H1 (cell line): ENCODE results near the gene EFEMP1. TPM values are rescaled to one million over a fixed set of nuclear protein-coding genes. Genes with fewer than 3 reads are reported as not detected.

Source experiments
- CTCF ChIA-PET: fragments of 300-600 bp; sonication (Branson Sonifier 250); formaldehyde crosslinking; loops from one replicate; lab custom pipeline; 2021; ENCODE audit not compliant: partially characterized antibody; lab: Charles Lee
- POLR2A ChIA-PET: fragments of 300-600 bp; sonication (Branson Sonifier 250); formaldehyde crosslinking; loops from one replicate; lab custom pipeline; 2021; ENCODE audit warnings: inconsistent platforms; ENCODE audit not compliant: partially characterized antibody; lab: Charles Lee
- DNase-seq, 2 experiments: peaks; one replicate each; pipeline versions ENCODE4 v3.0.0 to v3.0.0-alpha.2; 2010 to 2022; ENCODE audit warnings: low spot score in 2 of 2, low read depth in 1 of 2, mixed read lengths in 1 of 2
- FAIRE-seq: peaks from 2 replicates; lab custom pipeline; 2011; peaks lifted over from hg19 to GRCh38; lab: Jason Lieb, UNC
- H2AFZ ChIP-seq: 2 replicates; pipeline ENCODE4 v1.8.1; 2012; ENCODE audit warnings: low read length, inconsistent platforms
- H2AK5ac ChIP-seq: 2 replicates; pipeline ENCODE4 v1.6.1; 2013; ENCODE audit warnings: low read depth, low read length
- H2BK120ac ChIP-seq: replicated peaks from 2 replicates; pipeline ENCODE3; 2013; ENCODE audit warnings: low read depth, low read length, inconsistent platforms
- H2BK12ac ChIP-seq: 2 replicates; pipeline ENCODE4 v1.6.1; 2013; ENCODE audit warnings: low read depth, low read length
- H2BK15ac ChIP-seq: 2 replicates; pipeline ENCODE4 v1.6.1; 2013; ENCODE audit warnings: low read length
- H2BK20ac ChIP-seq: 2 replicates; pipeline ENCODE4 v1.6.1; 2013; ENCODE audit warnings: low read length
- H2BK5ac ChIP-seq: 2 replicates; pipeline ENCODE4 v1.6.1; 2013; ENCODE audit warnings: low read depth, low read length
- H3K14ac ChIP-seq: 2 replicates; pipeline ENCODE4 v1.6.1; 2013; ENCODE audit warnings: inconsistent platforms; ENCODE audit not compliant: insufficient read length
- H3K18ac ChIP-seq: 2 replicates; pipeline ENCODE4 v1.6.1; 2013; ENCODE audit warnings: low read length; ENCODE audit errors: extremely low read depth
- H3K23ac ChIP-seq: 2 replicates; pipeline ENCODE4 v1.6.1; 2013; ENCODE audit warnings: inconsistent platforms; ENCODE audit not compliant: insufficient read length
- H3K23me2 ChIP-seq: 2 replicates; pipeline ENCODE4 v1.6.1; 2013; ENCODE audit warnings: low read depth, low read length
- H3K27ac ChIP-seq: 2 replicates; pipeline ENCODE4 v1.6.1; 2011; ENCODE audit warnings: low read depth, low read length, inconsistent platforms
- H3K27me3 ChIP-seq, 4 experiments: replicated peaks in 1 of 4; 1 replicate in 1 of 4; 2 replicates in 3 of 4; pipeline versions ENCODE4 v1.6.1 to v1.8.1; 2011 to 2013; ENCODE audit warnings: low read length in 3 of 4, mild to moderate bottlenecking in 3 of 4, inconsistent platforms in 2 of 4, mixed read lengths in 2 of 4, moderate library complexity in 1 of 4; ENCODE audit not compliant: control insufficient read depth in 3 of 4, insufficient read depth in 3 of 4; ENCODE audit errors: extremely low read depth in 1 of 4
- H3K36me3 ChIP-seq, 4 experiments: 2 replicates each; pipeline versions ENCODE4 v1.6.1 to v1.8.1; 2011 to 2013; ENCODE audit warnings: mild to moderate bottlenecking in 4 of 4, low read length in 3 of 4, moderate library complexity in 2 of 4, control low read depth in 1 of 4, inconsistent platforms in 1 of 4; ENCODE audit not compliant: insufficient read depth in 4 of 4, control insufficient read depth in 2 of 4
- H3K4ac ChIP-seq: replicated peaks from 2 replicates; pipeline ENCODE3; 2013; ENCODE audit warnings: low read length, low read depth, mixed read lengths, inconsistent platforms; ENCODE audit not compliant: insufficient read length
- H3K4me1 ChIP-seq, 4 experiments: replicated peaks in 1 of 4; 1 replicate in 1 of 4; 2 replicates in 3 of 4; pipeline versions ENCODE4 v1.6.1 to v1.8.1; 2011 to 2013; ENCODE audit warnings: low read length in 3 of 4, inconsistent platforms in 2 of 4, mixed read lengths in 1 of 4; ENCODE audit not compliant: insufficient read depth in 4 of 4, control insufficient read depth in 3 of 4
- H3K4me2 ChIP-seq, 2 experiments: 2 replicates each; pipeline versions ENCODE4 v1.6.1 to v1.8.1; 2011 to 2013; ENCODE audit warnings: low read depth in 2 of 2, low read length in 2 of 2, control low read depth in 1 of 2, inconsistent platforms in 1 of 2, mild to moderate bottlenecking in 1 of 2; ENCODE audit not compliant: insufficient read depth in 1 of 2
- H3K4me3 ChIP-seq, 4 experiments: fragments of 200-600, 300-600 bp in 1 of 4; sonication (generic), shearing (Covaris generic), sonication (Bioruptor Twin) in 1 of 4; 2 replicates each; pipeline versions ENCODE4 v1.5.1 to v1.8.1; 2011 to 2016; ENCODE audit warnings: low read length in 4 of 4, low read depth in 3 of 4, control low read depth in 2 of 4, inconsistent platforms in 2 of 4, mild to moderate bottlenecking in 2 of 4, mixed read lengths in 1 of 4, moderate library complexity in 1 of 4; ENCODE audit not compliant: insufficient read depth in 2 of 4; ENCODE audit errors: extremely low read depth in 1 of 4
- H3K56ac ChIP-seq: replicated peaks from 2 replicates; pipeline ENCODE3; 2013; ENCODE audit warnings: low read depth, mild to moderate bottlenecking, mixed read lengths, low read length, inconsistent platforms; ENCODE audit not compliant: insufficient read length
- H3K79me1 ChIP-seq: 2 replicates; pipeline ENCODE4 v1.6.1; 2013; ENCODE audit warnings: low read depth, low read length, control low read depth
- H3K79me2 ChIP-seq, 2 experiments: 2 replicates each; pipeline versions ENCODE4 v1.6.1 to v1.8.1; 2012 to 2013; ENCODE audit warnings: low read length in 2 of 2, mild to moderate bottlenecking in 2 of 2, inconsistent platforms in 1 of 2; ENCODE audit not compliant: insufficient read depth in 2 of 2, control insufficient read depth in 1 of 2
- H3K9ac ChIP-seq, 4 experiments: replicated peaks in 1 of 4; 1 replicate in 1 of 4; 2 replicates in 3 of 4; pipeline versions ENCODE4 v1.6.1 to v1.8.1; 2011 to 2013; ENCODE audit warnings: low read depth in 3 of 4, low read length in 3 of 4, control low read depth in 2 of 4, mild to moderate bottlenecking in 2 of 4, moderate library complexity in 2 of 4, inconsistent platforms in 1 of 4; ENCODE audit errors: extremely low read depth in 1 of 4
- H3K9me3 ChIP-seq, 2 experiments: 2 replicates each; pipeline versions ENCODE4 v1.6.1 to v1.8.1; 2012 to 2013; ENCODE audit warnings: mild to moderate bottlenecking in 2 of 2, moderate library complexity in 2 of 2, control low read depth in 1 of 2, inconsistent platforms in 1 of 2, low read depth in 1 of 2, low read length in 1 of 2, mixed read lengths in 1 of 2; ENCODE audit not compliant: insufficient read depth in 2 of 2
- H4K20me1 ChIP-seq, 2 experiments: replicated peaks in 1 of 2; 2 replicates each; pipeline versions ENCODE3 to v1.8.1; 2011 to 2013; ENCODE audit warnings: inconsistent platforms in 2 of 2, low read length in 2 of 2, mild to moderate bottlenecking in 1 of 2; ENCODE audit not compliant: insufficient read depth in 2 of 2, control insufficient read depth in 1 of 2
- H4K5ac ChIP-seq: 2 replicates; pipeline ENCODE4 v1.6.1; 2013; ENCODE audit warnings: low read length, low read depth, mixed read lengths, inconsistent platforms; ENCODE audit not compliant: insufficient read length
- H4K8ac ChIP-seq: 2 replicates; pipeline ENCODE4 v1.8.0; 2013; ENCODE audit warnings: mild to moderate bottlenecking, moderate library complexity, low read length, inconsistent platforms; ENCODE audit not compliant: insufficient read depth; ENCODE audit errors: extremely low read depth
- H4K91ac ChIP-seq: replicated peaks from 2 replicates; pipeline ENCODE3; 2013; ENCODE audit warnings: low read length, mixed read lengths, inconsistent platforms; ENCODE audit not compliant: insufficient read length
- BACH1 ChIP-seq: IDR thresholded peaks from 2 replicates; pipeline ENCODE4 v1.6.1; 2012; ENCODE audit warnings: low read length, improper control_type of control experiment
- BCL11A ChIP-seq, 2 experiments: IDR thresholded peaks; one replicate each; pipeline ENCODE4 v1.6.1; 2011; ENCODE audit warnings: low read depth in 2 of 2, low read length in 2 of 2, mild to moderate bottlenecking in 2 of 2
- CEBPB ChIP-seq: IDR thresholded peaks from 2 replicates; pipeline ENCODE4 v1.6.1; 2012; ENCODE audit warnings: low read depth, low read length
- CTBP2 ChIP-seq: IDR thresholded peaks from 2 replicates; pipeline ENCODE4 v1.7.0; 2011; ENCODE audit warnings: borderline replicate concordance, mild to moderate bottlenecking, moderate library complexity, mixed read lengths, low read length; ENCODE audit not compliant: insufficient read depth, insufficient read length
- FOSL1 ChIP-seq: IDR thresholded peaks from 2 replicates; pipeline ENCODE4 v1.6.1; 2011; ENCODE audit warnings: mild to moderate bottlenecking, low read depth, low read length, moderate library complexity; ENCODE audit not compliant: insufficient read depth
- SIX5 ChIP-seq: IDR thresholded peaks from 2 replicates; pipeline ENCODE4 v1.6.1; 2011; ENCODE audit warnings: mild to moderate bottlenecking, low read depth, low read length
- WGBS, 2 experiments: shearing (Covaris generic) in 1 of 2; methylation state at CpG; one replicate each; pipeline versions ENCODE4 v1.1.6 to v1.1.7; 2013 to 2015; ENCODE audit warnings: low lambda C conversion rate in 2 of 2, mixed read lengths in 2 of 2, inconsistent platforms in 1 of 2, low coverage in 1 of 2, missing lambda C conversion rate in 1 of 2; ENCODE audit not compliant: insufficient replicate concordance in 2 of 2, insufficient coverage in 1 of 2, insufficient read length in 1 of 2; ENCODE audit errors: extremely low coverage in 1 of 2, missing lambda C conversion rate in 1 of 2; 5-methylcytosine and 5-hydroxymethylcytosine counted together
- polyA plus RNA-seq, 7 experiments: library from polyadenylated mRNA; depleted of rRNA in 3 of 7; stranded (reverse) in 5 of 7; unstranded in 2 of 7; fragments of >200 nt in 5 of 7; fragments of 200-250 nt in 2 of 7; gene quantifications; 1 replicate in 5 of 7; 2 replicates in 1 of 7; 4 replicates in 1 of 7; pipeline versions ENCODE4 v1.2.1 to v1.2.3, GENCODE V29; 2011 to 2013; ENCODE audit warnings: missing spikeins in 2 of 7, mixed read lengths in 2 of 7
- total RNA-seq: library from RNA; stranded (reverse); fragmentation: NEBNext Ultra II Directional; extraction: Animal tissue kit (Norgen Biotek cat#: 25700); gene quantifications from 2 replicates; pipeline ENCODE4 v1.2.1, GENCODE V29; 2021
- TF ChIP-seq, protein P1 (sequence below): IDR thresholded peaks from 2 replicates; pipeline ENCODE4 v1.6.1; 2012; ENCODE audit warnings: low read length, inconsistent platforms

The EFEMP1 gene
- total and polyA plus RNA-seq, 2 of the 8 experiments (the other 6 are each of a cell fraction or from before 2014, with no cell fraction given), result 15.5 to 19.7 TPM

GRCh38 chr2:55903727-55904126 lies 19.9 kb downstream of the EFEMP1 start:
- Histone ChIP-seq H3K79me2 (no peaks in the 10 kb centered on the region), H3K4me2 (no peak overlapping the region), H2BK12ac (no peak overlapping the region)
- CTCF ChIA-PET, result interaction anchor here (1.0 to 1.2 kb wide), 2 partner anchors 13 to 19 kb away, joined by 4 to 5 read pairs; no protein-coding TSS in a partner anchor
- TF ChIP-seq BACH1 (no peak), CEBPB (no peak), SIX5 (no peak), BCL11A (IDR thresholded peaks at IDR 0.05; ENCODE audit: low read depth in 2 of 2, low read length in 2 of 2) (no peak), FOSL1 (no peak), CTBP2 (no peak)
- TF ChIP-seq, protein P1, sequence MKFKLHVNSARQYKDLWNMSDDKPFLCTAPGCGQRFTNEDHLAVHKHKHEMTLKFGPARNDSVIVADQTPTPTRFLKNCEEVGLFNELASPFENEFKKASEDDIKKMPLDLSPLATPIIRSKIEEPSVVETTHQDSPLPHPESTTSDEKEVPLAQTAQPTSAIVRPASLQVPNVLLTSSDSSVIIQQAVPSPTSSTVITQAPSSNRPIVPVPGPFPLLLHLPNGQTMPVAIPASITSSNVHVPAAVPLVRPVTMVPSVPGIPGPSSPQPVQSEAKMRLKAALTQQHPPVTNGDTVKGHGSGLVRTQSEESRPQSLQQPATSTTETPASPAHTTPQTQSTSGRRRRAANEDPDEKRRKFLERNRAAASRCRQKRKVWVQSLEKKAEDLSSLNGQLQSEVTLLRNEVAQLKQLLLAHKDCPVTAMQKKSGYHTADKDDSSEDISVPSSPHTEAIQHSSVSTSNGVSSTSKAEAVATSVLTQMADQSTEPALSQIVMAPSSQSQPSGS, result no peak
- TF ChIP-seq, all 59 proteins: peak for 0
- Histone ChIP-seq H3K9ac (no peak overlapping the region), H3K27ac (no peak overlapping the region), H2AFZ (no peak overlapping the region), H2BK120ac (no peak overlapping the region), H3K4me1 (no peaks in the 10 kb centered on the region), H3K36me3 (no peaks in the 10 kb centered on the region), H3K79me1 (no peaks in the 10 kb centered on the region), H3K23ac (no peak overlapping the region), H3K4ac (no peak overlapping the region), H4K8ac (no peak overlapping the region), H2BK5ac (no peak overlapping the region), H2BK20ac (no peak overlapping the region), H3K9me3 (no peaks in the 10 kb centered on the region; a peak in 1 of 4 replicates), H3K27me3 (no peaks in the 10 kb centered on the region), H3K56ac (no peak overlapping the region), H2AK5ac (no peak overlapping the region), H3K4me3 (no peak overlapping the region), H3K14ac (no peak overlapping the region), H4K20me1 (no peaks in the 10 kb centered on the region), H4K91ac (no peak overlapping the region), H2BK15ac (no peak overlapping the region), H3K18ac (no peak overlapping the region), H4K5ac (no peak overlapping the region), H3K23me2 (no peaks in the 10 kb centered on the region)
- POLR2A ChIA-PET, result no interaction called here
- FAIRE-seq (no peak), DNase-seq (no peak)
- WGBS, 2 experiments, result 83% methylated on average over 2 of the region's 2 CpGs; no CpG with 5 or more reads in 1 of the 2 experiments
